ENCODE data around the gene HAS3.
"Not testable (repeated sequence)": the region's sequence is repeated elsewhere in the genome, so short reads cannot be mapped to it uniquely, and the experiment has no call there.

Gene HAS3, protein sequence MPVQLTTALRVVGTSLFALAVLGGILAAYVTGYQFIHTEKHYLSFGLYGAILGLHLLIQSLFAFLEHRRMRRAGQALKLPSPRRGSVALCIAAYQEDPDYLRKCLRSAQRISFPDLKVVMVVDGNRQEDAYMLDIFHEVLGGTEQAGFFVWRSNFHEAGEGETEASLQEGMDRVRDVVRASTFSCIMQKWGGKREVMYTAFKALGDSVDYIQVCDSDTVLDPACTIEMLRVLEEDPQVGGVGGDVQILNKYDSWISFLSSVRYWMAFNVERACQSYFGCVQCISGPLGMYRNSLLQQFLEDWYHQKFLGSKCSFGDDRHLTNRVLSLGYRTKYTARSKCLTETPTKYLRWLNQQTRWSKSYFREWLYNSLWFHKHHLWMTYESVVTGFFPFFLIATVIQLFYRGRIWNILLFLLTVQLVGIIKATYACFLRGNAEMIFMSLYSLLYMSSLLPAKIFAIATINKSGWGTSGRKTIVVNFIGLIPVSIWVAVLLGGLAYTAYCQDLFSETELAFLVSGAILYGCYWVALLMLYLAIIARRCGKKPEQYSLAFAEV

DNA sequence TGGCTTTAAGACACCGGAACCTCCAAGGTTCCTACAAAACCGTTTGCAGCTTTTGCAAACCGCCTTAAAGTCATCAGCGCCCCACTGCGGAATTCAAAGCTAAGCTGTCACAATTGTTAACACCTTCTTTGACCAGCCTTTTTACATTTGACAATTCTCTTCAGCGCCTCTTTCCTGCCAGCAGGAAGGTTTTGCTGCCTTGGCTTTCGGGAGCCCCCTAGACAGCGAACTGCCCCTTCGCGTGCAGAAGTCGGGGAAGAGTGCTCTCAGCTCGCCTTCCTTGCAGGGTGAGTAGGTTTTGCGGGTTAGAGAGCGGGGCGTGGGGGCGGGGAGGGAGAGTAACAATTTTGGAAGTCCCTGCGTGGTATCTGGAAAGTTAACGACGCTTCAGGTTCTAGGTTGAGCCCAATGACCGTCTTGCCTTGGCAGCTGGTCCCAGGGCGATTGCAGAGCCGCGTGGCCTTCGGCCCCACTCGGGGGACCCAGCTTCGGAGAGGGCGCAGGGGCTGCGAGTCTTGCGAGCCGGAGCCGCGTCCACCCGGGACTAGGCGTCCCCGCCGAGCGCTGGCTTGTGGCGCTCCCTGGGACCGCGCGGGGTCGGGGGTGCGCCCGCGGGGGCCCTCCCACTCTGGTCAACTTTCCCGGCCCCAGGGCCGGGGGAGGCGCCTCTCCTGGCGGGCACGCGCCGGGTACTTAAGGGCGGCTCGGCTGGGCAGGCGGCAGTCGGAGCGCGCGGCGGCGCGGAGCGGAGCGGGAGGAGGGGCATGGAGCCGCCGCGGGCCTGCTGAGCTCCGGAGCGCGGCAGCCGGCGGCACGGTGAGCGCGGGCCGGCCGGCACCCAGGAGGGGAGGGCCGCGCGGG, at the start of gene HAS3:
HAS3 (plus strand) TSS at position 153 of the 861 bp plus-strand sequence. CDS start 3,743 bp downstream, outside the sequence.
- DNase-seq (ENCODE audit: low read depth, low spot score), result no peak

DNA sequence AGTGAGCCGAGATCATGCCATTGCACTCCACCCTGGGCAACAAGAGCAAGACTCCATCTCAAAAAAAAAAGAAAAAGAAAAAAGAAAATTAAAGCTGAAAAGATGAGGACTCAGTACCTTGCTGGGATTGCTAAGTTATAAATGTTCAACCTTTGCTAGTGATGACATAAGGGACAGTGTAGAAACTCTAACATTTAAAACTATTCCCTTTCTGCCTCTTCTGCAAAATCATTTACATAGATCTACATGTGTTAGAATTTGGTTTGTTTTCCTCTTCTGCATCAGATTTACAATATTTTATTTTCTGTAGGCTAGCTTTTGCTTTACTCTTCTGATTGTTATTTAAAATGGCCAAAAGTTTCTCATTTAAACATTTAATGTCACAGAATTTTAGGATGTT, 49.5 kb upstream of the HAS3 start:
- no peak for DNase-seq (ENCODE audit: low read depth, low spot score)

DNA sequence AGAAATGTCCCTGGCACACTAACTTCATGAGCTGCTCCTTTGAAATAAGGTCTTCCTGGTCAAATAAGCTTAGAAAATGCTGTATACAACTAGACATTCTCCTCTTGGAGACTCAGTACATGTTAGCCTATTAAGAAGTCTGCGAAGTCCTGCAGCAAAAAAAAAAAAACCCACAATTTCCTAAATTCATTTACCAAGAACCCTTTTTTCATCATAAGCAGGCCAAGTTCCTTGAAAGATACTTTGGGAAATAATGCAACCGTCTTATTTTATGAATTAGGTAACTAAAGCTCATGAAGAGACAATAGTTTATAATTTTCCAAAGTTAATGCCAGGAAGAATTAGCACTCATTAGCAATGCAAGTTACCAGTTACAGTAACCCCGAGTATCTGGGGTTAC, 49.0 kb upstream of the HAS3 start:
- DNase-seq (ENCODE audit: low read depth, low spot score), result no peak

GRCh38 chr16:69057400-69058378, 47.8 kb upstream of the HAS3 start:
- no peak for DNase-seq (ENCODE audit: low read depth, low spot score)

DNA sequence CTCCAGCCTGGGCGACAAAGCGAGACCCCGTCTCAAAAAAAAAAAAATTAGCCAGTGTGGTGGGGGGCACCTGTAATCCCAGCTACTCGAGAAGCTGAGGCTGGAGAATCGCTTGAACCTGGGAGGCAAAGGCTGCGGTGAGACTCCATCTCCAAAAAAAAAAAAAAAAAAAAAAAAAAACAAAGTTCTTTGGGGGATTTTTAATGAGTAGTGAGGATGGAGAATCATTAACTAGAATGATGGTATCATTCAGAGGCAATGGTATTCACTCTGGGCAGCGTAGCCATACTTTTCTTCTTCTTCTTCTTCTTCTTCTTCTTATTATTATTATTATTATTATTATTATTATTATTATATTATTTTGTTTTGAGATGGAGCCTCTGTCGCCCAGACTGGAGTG, 42.0 kb upstream of the HAS3 start:
- not testable (repeated sequence) for DNase-seq (ENCODE audit: low read depth, low spot score)

DNA sequence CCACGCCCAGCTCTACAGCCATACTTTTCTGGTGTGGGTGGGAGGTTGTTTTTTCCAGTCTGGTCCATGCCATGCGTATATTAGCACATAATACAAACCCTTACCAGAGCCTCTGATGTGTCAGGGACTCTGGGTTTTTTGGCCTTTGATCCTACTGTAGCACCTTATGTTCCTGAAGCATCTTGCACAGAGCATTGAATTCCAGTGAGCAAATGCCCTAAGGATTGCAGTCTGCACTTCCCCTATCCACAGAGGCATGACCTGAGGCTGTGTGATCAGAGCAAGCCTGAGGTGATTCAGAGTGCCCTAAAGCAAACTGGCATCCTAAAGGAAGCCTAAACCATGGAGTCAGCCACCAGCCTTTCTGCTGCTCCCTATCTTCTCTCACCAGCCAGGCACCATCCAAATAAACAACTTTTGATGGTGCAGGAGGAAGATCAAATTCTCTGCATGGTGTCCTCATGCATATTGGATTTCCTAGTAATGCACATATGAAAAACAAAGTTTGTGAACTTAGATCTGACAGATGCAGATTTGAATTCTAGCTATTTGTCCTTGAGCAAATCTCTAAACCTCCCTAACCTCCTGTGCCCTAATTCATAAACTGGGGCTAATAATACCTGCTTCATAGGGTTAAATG, 41.2 kb upstream of the HAS3 start:
- DNase-seq (ENCODE audit: low read depth, low spot score), result no peak

DNA sequence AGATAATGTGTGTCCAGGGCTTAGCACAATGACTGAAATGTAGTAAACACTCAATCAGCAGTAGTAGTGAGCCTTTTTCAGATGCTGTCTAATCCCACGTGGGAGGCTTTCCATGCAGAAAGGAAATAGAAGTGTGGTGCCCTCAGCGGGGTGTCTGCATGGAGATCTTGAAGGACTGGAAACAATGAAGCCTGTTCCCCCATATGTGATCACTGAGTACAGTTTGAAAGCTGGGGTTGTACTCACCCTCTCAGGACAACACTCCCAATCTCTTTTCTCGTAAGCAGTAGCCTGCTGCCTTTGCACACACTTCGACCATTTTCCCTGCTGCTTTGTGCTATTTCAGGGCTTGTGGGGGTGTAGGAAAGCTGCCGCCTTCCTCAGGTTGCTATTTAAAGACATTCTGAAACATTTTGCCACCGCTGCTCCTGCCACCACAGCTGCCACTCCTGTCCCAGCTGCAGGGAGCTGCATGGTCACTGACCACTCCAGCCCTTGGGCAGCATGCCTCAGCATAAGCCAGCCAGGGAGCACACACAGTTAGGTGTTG, 40.6 kb upstream of the HAS3 start:
- no peak for DNase-seq (ENCODE audit: low read depth, low spot score)

GRCh38 chr16:69069504-69069903, 35.9 kb upstream of the HAS3 start:
- no peak for DNase-seq (ENCODE audit: low read depth, low spot score)

GRCh38 chr16:69071036-69071435, 34.4 kb upstream of the HAS3 start:
- no peak for DNase-seq (ENCODE audit: low read depth, low spot score)

- DNase-seq (ENCODE audit: low read depth, low spot score), result no peak
Measured at GRCh38 chr16:69072640-69072974, 32.8 kb upstream of the HAS3 start.

GRCh38 chr16:69073181-69073702, 32.2 kb upstream of the HAS3 start:
- no peak for DNase-seq (ENCODE audit: low read depth, low spot score)

GRCh38 chr16:69077251-69077650, 28.2 kb upstream of the HAS3 start:
- no peak for DNase-seq (ENCODE audit: low read depth, low spot score)

DNA sequence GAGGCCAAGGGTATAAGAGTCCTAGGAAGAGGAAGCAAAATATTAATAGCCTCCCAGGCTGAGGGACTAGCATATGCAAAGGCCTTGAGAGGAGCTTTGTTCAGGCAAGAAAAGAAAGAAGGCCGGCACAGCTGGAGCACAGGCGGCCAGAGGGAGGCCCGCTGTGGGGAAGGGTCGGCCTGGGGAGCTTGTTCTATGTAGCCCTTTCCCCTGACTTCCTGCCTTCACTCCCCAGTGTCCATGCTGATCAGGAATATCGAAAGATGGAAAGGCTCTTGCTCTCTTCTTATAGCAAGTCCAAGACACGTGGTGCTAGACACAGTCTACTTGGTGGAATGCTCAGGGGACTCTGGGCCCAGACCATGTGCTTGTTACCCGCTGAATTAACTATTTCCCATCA, 27.4 kb upstream of the HAS3 start:
- DNase-seq (ENCODE audit: low read depth, low spot score), result no peak

GRCh38 chr16:69079697-69080096, 25.8 kb upstream of the HAS3 start:
- DNase-seq (ENCODE audit: low read depth, low spot score), result no peak

DNA sequence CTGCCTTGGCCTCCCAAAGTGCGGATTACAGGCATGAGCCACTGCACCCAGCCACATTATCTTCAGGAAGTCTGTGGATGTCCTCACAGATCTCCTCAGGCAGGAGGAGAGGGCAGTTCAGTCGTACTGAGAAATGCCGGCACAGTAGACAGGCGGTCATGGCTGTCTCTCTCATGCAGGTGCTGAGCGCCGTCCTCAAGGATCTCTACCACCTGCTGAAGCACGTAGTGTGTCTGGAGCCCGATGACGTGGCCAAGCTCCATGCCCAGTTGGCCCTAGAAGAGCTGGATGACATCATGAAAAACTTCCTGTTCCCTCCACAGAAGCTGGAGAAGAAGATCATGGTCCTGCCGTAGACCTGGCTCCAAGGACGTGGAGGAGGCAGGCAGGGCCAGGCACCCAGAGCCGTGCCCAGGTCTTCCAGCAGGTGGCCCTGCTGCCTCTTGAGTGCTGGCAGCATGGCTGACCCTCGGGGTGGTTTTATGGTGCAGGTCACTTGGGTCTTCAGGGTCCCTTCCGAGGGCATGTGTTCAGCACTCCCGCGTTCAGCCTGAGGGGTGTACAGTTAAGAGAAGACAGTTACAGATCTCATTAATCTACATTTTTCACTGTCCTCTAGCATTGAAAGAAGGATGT, 22.0 kb upstream of the HAS3 start:
- DNase-seq (ENCODE audit: low read depth, low spot score), result no peak

GRCh38 chr16:69084289-69084688, 21.2 kb upstream of the HAS3 start:
- DNase-seq (ENCODE audit: low read depth, low spot score), result no peak

DNA sequence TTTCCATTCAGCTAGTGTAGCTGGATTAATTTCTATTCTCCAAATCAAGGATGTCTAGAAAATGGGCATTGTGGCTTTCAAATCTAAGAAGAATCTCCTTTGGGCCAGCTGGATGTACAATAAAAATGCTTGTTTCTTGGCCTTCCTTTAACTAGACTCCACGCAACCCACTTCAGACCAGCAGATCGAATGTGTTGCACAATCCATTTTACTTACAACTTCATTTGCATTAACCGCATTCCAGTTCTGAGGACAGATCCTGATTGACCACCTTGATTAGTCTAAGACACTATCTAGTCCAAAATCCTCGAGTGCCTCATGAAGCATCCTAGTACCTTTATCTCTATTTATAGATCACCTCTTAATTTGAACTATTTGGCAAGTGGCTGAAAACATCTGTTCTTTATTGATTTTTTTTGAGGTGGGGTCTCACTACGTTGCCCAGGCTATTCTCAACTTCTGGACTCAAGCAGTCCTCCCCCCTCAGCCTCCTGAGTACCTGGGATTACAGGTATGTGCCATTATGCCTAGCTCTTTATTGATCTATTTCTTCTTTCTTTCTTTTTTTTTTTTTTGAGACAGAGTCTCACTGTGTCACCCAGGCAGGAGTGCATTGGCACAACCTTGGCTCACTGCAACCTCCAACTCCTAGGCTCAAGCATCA, 20.3 kb upstream of the HAS3 start:
- DNase-seq (ENCODE audit: low read depth, low spot score), result no peak

GRCh38 chr16:69087161-69087581, 18.3 kb upstream of the HAS3 start:
- DNase-seq (ENCODE audit: low read depth, low spot score), result no peak

DNA sequence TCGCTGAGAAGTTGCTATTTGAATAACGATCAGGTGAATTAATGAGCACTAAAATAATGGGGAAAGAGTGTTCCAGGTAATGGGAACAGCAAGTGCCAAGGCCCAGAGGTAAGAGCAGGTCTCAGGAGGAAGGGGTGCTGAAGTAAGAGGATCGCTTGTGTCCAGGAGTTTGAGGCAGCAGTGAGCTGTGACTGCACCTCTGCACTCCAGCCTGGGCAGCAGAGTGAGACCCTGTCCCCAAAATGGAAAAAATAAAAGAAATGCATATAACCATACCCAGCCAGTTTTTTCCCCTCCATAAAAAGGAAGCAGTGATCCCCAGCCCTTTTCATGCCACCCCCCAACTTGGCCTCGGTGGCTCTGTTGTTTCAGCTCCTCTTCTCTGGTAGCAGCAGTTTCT, 16.8 kb upstream of the HAS3 start:
- DNase-seq (ENCODE audit: low read depth, low spot score), result no peak

Measured in activated naive CD8-positive, alpha-beta T cell treated with anti-CD3 and anti-CD28 coated beads, Interleukin-2, amount 50 U/mL, for 16 hours (primary cell).